CD4-positive, alpha-beta T cell treated with Interleukin-15 for 1 hour (primary cell): ENCODE data around the gene CACHD1.

Source experiments
- DNase-seq: peaks from one replicate; pipeline ENCODE4 v3.0.0-alpha.2; 2020

The CACHD1 gene

DNA sequence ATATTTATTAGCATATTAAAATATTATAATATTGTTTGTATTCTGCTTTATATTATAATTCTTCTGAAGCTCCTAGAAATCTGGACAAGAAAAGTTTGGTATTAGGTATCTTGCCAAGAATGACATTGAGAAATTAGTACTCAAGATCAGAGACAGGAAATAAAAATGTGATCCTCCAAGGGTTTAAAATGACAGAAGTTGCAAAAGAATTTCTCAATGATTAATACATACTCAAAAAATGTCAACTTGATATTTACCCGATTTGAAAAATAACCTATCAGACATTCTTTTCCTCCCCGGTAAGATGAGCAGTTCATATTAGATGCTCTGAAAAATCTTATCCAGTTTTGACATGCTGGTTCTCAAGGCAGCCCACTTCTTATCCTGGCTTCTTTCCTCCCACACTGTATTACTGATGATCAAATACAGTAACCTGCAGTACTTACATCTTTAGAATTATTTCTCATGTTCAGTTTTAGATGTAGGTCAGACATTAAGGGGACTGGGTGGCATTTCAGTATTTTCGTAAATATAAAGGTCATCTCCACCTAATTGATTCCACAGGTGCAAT is 55.3 kb downstream of the CACHD1 start:
- no peak for DNase-seq

DNA sequence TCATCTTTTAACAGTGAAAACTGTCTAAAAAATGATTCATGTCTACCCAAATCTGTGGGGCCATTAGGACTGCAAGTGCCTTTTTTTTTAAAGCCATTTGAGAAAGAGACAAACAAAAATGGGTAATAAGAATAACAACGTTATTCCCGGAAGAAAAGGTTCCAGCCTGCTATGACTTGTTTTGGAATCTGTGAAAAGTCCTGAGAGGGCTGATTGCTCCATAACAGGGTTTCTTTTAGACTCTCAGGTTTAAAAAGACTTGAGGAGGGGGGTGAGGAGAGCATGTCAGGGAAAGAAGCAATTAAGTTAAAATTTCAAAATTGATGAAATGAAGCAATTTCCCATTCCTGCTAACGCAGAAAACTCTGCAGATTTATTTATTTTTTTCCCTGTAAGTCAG is 56.4 kb downstream of the CACHD1 start:
- DNase-seq: no peak

DNA sequence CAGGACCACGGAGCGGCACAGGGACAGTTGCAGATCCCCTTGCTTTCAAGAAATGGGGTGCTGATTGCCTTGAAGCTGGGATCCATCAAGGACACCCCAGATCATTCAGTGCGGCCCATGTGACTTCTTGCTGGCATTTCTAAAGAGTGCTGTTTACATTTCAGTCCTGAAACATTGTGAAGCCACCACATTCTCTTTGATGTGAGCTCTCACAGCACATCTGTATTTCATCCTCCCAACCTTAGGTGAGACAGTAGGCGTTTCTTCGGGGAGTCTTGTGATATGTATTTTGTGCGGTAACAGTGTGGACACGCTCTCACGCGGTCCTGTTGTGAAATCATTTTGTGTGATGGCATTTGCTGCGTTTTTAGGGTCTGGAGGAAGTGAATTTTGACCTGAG is 57.2 kb downstream of the CACHD1 start:
- no peak for DNase-seq

DNA sequence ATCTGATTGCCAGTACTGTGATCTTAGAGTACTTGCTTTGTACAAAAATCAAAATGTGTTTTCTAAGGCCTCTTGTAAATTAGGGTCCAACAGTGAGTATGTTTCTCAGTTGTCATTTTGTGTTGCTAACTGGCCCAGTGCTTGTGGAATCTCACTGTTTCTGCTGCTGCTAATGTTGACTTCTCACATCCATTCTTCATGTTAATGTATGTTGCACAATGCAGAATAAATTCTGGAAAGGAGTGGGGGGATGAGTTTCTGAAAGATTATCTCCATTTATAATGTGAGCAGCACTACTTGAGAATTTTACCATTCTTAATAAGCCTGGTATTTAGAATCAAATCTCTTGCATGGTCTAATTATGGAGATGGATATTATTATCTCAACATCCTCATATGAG is 57.9 kb downstream of the CACHD1 start:
- DNase-seq: no peak

DNA sequence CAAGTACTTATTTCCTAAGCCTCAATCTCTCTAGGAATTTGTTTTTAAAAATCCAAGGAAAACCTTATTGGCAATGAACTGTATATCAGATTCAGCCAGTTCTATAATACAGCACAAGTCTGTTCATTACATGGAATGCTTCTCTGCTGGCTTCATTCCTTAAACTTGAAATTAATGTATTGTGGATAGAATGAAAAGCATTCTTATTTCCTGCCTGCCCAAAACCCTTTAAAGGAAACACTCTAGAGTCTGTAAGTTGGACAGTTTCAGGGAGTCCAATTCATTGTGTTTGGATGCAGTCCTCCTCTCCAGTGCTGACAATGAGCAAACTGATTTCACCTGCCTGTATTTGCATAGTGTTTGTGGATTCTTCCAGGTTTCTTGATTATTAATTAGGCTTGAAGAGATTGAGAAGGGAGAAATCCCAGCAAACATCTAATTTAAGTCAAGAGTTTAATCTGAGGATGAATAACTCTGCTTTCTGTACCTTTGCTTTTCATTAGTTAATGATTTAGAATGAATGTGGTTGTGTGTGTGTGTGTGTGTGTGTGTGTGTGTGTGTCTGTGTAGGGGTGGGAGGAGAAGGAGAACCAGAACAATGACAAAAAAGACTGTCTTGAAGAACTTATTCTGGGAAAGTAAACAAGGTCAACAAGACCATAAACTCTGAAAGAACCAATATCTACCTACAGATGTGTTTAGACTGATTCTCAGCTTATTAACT is 61.2 kb downstream of the CACHD1 start:
- DNase-seq: no peak

DNA sequence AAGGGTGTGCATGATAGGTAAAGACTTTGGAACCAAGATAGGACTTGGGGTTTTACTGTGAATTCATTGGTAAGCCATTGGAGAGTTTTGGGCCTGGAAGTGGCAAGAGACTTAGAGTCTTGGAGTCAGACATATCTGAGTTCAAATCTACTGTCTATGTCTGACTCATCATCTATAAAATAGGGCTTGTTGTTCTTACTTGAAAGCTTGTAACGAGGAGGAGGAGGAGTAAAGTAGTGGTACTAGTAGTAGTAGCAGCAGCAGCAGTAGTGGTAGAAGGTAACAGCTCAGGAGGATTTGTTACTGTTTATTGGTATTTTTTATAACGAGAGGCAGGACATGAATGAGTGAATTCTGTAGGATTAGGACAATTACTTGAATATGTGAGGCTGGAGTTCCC is 62.7 kb downstream of the CACHD1 start:
- no peak for DNase-seq

DNA sequence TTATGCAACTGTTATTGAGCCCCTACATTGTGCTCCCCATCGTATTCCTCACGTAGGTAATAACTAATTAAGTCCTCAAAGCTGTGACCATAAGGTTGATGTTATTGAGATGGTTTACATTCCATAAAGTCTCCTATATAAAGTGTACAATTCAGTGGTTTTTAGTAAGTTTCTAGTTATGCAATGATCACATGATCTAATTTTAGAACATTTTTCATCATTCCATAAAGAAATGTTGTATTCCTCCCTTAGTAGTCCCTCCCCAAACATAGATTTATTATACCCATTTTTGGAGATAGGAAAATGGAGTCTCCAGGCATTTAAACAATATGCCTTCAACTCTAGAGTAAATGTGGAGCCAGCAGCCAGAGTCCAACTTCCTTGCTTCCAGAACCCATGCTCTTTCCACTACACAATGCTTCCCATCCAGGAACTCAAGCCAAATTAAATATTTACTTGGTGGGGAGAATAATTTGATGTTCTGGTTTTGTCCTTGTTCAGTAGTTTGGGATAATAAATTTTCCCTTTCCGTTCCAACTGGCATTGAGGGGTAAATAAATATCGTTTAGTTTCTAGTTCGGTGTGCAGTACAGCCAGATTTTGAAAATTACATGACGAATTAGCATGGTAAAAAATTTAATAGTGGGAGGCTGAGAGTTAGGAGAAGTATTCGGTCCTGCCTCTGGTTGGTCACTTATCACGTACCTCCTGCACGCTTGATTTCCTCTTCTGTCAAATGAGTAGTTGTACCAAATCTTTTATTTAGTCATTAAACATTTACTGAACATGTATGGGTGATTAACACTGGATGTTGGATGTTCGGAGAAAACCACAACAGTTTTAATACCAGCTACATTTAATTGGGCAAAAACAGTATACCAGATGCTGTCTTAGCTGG is 66.3 kb downstream of the CACHD1 start:
- DNase-seq: no peak

DNA sequence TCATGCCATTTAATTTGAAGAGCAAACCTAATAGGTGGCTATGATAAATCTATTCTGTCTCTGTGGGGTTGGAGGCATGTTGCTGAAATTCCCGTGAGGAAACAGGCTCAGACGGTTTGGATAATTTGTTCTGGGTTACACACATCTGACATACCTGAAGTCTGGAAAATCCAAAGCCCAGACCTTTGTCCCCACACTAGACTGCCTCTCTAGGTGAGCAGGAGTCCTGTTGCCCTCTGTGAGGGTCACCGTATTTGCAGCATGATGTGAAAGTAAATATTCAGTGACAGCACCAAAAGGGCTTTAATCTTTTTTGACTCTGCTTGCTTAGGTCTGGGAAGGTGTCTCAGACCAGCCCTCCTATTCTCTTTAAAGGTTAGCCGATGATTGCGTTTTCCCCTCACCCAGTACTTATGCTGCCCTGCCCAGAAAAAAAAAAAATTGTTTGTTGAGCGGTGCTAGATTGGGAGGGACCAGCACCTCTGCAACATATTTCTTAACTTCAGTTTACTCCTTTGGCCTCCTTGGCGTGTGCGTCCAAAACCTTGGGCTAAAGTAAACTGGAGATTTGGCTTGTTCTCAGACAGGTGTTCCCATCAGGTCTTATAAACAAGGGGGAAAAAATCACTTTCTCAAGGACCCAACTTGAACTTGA is 67.0 kb downstream of the CACHD1 start:
- no peak for DNase-seq

DNA sequence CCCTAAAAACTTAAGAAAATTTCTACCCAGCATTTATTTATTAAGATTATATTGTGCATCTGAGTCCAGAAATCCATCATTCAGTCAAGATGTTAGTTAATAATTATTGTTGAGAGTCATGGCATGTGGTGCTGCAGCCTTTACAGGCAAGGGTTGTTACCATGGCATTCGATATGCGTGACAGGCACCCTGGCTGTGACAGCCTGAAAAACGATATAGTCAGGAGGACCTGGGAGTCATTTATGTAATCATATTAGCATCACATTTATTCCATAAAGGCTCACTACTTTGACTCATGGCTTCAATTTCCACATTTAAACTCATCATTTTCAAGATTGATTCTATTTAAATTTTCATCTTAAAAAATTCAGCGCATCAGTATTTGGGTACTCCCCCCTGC is 68.0 kb downstream of the CACHD1 start:
- no peak for DNase-seq

DNA sequence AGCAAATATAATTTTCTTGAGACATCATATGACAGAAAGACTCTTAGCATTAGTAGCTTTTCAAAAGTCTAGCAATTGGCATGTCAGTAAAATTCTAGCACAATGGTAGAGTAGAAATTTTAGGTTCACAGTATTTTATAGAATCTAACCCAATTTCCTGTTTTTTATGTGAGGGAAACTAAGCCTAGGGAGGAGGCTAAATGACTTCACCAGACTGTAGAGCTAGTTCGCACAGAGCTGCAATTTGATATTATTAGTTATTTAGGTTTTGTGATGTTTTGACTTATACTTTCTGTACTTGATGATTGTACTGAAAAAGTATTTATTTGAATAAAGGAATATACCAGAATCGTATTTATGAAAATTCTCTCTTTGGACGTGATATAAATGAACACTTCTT is 68.5 kb downstream of the CACHD1 start:
- DNase-seq: no peak

DNA sequence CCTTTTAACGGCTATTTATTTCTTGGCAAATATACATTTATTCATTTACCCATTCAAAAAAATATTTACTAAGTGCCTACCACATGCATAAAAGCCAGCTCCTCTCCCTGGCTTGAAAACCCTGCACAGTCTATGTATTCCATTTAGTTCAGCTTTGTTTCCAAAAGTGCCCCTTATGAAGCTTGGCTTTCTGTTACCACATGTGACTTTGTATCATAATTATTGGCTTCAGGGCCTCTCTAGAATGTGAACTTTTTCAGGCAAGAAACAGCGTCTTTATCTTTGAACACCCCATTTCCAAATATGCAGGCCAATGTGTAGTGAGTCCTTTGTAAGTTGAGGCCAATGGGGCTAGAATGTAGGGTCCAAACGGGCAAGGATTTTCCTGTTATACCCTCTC is 69.4 kb downstream of the CACHD1 start:
- DNase-seq: no peak

DNA sequence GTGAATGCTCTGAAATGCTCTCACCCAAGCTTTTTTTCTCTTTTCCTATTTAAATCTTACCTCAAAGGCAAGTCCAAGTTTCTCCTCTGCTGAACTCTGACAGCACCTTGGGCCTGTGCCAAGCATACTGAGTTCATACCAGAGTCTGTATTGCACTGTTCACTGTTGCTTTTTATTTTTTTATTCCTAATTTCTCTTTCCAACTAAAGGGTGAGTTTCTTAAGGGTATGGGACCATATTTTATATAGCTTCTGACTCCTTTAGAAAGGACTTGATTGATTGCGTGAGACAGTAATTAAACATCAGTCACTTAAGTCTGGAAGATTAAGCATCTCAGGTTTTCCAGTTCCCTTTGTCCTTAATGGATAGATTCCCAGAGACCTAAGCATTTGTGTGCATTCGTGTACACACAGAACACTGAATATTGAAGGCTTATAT is 69.9 kb downstream of the CACHD1 start:
- no peak for DNase-seq

DNA sequence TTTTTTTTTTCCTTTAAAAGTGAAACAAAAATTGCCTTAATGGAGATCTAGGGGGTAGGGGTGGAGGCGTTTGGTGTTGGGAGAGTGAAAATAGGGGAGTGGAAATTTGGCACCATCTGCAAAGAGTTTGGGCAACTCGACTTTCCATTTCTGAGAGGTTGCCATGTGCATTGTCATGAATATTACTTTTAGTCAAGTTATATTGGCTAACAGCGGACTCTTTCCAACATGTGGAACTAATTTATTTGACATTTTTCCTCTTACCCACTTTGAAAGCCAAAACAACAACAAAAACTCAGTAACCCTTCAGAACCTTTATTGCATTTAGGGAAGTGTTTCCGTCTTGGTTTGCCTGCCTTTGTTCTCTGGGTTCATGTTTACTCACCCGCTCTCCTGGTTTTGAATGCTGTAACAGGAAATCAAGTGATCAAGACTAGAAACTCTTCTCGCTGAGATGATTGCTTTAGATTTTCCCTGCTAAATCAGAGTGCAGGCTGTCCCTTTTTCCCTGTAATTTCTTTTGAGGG is 70.4 kb downstream of the CACHD1 start:
- DNase-seq: no peak

DNA sequence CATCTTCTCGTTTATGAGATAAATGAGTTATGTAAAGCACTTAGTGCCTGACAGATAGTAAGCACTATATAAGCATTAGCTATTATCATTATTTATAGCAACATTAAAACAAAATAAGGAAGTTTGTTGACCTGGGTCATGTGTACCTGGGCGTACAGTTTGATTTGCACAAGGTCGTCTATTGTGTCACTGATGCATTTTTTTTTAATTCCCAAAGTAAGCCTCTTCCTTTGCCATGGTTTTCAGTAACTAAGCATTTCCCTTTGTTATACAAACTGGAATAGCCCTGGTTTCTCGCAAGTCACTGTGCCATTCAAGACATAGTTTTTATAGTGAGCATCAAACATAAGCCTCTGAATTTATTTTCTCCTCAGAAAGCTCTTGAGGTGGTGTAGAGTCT is 72.2 kb downstream of the CACHD1 start:
- DNase-seq: no peak

DNA sequence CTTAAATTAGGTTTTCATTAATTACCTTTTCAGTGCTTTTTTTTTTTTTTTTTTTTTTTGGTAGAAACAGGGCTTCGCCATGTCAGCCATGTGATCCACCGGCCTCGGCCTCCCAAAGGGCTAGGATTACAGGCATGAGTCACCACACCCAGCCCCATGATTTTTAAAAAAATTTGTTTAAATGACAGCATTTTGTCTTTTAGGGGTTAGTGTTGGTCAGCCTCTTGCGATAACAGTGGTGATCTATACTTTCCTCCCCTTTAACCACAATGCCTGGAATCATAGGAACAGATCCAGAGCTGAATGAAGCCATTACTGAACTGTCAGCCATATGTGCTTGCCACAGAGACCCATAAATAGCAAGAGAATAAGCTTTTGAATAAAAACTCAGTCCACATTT is 73.9 kb downstream of the CACHD1 start:
- no peak for DNase-seq

DNA sequence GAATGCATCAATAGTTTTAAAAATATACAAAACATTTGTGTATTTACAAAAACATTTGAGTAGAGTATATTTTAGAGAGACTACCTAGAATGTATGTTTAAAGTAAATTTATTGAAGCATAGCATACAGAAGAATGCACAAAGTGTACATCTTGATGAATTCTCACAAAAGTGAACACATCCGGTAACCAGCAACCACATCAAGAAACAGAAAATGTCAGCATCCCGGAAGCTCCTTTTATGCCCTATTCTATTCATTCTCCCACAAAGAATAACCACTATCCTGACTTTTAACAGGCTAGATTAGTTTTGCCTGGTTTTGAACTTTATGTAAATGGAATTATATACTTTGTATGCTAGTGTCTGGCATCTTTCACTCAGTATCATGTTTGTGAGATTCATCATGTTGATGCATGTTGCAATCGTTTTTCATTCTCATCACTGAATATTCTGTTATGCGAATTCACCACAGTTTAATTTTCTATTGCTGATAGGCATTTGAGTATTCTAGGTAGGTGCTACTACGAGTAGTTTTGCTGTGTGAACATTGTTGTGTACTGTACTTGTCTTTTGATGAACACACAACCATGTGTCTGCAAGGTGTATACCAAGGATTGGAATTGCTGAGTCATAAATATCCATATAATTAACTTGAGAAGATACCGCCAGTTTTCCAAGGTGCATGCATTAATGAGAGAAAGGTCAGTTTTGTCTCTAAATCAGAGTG is 75.4 kb downstream of the CACHD1 start:
- no peak for DNase-seq

DNA sequence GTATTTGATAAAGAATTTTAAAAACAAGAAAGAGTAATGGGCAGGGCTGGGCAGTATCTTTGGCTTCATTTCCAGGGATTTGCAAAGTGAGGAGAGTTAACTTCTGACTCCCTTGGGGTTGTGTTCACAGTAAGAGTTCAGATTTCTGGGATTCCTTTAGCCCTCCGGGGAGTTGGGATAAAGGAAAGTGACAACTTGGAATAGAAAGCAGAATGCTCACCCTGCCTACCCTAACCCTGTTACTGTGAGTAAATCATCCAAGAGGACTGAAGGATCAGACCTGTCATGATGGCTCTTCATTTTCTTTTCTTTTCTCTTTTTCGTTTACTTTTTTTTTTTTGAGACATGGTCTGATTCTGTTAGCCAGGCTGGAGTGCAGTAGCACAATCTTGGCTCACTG is 76.1 kb downstream of the CACHD1 start:
- DNase-seq: no peak

DNA sequence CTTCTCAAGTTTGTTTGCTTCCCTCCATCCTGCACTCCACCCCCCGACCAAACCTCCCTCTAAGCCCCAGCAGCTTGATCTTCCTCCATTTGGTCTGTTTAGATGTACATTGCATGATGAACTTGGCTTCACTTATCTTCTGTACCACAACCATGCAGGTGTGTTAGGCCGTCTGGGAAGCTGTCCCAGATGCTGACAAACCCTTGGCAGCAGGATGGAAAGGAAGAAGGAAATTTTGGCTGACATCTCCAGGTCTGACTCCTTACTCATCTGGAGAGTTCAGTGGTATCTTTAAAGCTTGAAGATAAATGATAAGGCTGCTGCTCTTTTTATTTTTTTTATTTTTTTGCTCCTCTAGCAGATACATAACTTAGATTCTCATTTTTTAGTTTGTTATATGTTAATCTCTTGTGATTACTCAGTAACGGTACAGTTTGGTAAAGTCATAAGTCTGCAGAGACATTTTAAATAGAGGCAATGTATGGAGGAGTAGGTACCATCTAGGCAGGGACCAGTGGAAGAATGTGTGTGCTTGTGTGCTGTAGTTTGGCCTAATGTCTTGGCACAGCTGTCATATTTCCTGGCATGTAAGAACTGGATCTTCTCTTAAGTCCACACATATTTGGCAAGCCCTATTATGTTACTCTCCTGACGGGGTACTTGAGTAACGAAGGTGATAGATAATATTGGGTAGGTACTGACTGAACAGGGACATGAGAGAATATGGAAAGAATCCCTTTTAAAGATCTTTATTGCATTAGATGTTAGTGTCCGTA is 79.7 kb downstream of the CACHD1 start:
- no peak for DNase-seq

DNA sequence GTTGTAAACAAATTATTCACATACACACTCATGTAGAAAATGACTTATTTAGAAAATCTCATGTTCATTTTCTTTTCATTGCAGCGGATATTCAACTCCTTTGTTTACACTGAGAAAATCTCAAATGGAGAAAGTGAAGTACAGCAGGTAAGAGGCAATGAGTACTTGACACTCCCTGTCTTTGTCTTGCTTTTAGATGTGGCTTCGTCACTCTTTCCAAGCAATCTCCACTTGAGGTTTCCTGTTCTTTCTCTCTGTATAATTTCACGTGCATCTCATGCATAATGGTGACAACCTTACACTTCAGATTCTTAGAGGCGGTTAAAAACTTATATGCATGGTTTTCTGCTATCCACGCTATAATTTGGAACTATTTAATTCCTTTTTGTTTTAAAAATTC is 80.6 kb downstream of the CACHD1 start:
- no peak for DNase-seq

DNA sequence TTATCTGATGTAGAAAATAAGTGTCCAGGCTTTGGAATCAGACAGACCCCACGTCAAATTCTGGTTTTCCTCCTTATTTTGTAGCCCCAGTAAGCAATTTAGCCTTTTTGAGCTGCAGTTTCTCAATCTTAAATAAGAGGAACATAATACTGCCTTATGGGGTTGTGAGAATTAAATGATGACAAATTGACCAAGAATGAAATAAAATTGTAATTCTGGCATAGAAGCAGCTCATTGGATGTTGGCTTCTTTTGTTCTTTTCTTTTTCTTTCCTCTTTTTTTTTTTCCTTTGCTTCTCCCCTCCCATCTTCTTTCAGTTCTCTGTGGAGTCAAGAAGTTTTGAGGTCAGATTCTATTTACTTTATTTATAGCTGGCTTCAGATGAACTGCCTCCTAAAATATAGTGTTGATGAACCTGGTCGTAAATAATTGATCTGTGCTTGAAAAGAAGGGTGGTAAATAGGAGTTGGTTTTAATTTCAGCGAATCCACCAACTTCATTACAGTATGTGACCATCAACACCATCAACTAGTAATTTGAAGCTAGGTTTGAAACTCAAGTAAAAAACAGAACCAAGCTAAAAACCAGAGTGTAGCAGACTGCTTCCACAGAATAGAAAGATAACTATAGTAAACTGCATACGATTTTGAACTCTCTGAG is 81.1 kb downstream of the CACHD1 start:
- no peak for DNase-seq

DNA sequence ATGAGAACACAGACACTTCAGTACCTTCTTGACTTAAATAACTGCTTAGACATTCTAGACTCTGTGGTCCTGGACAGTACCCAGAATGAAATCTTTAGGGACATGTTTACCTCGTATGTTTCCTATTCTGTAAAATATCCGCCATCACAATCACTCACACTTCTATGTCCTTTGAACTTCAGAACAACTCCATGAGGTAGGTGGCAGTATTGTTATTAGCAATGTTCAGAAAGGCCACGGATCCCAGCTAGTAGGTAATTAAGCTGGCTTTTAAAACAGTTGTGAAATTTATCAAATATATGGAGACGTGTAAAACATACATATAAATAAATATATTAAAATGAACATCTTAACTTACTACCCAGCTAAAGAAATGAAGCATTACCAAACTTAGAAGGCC is 83.4 kb downstream of the CACHD1 start:
- DNase-seq: no peak
